ENCODE measurements around the gene ZFAND3. TPM values are rescaled to one million over a fixed set of nuclear protein-coding genes. Genes with fewer than 3 reads are reported as not detected.

ZFAND3 gene
- total and polyA plus RNA-seq, 2 donors (not counting 1 experiment from before 2014, with no cell fraction given) = 13.5 to 58.3 TPM

GRCh38 chr6:37985355-37985754 is 165.8 kb downstream of the ZFAND3 start:
- DNase-seq (no peak), ATAC-seq (ENCODE audit: low read depth) (no peak)
- Histone ChIP-seq H4K20me1 (ENCODE audit: control insufficient read depth, insufficient read depth, low read length, poor library complexity, severe bottlenecking) (peaks cover 66% of the 10 kb centered on the region), H3K9ac (ENCODE audit: low read length) (no peak overlapping the region), H3K36me3 (replicated peaks in 1 of 2; ENCODE audit: control extremely low read depth in 1 of 2, control insufficient read depth in 1 of 2, extremely low read depth in 1 of 2, insufficient read depth in 2 of 2, low read length in 1 of 2) (no peaks in the 10 kb centered on the region), H3K79me2 (ENCODE audit: control insufficient read depth, insufficient read depth, low read length) (peaks cover 87% of the 10 kb centered on the region), H3K4me3 (ENCODE audit: control extremely low read depth in 1 of 5, extremely low read depth in 1 of 5, insufficient read depth in 1 of 5, low read depth in 2 of 5, low read length in 4 of 5) (no peak overlapping the region), H3K27me3 (replicated peaks in 1 of 4; ENCODE audit: control extremely low read depth in 1 of 4, control insufficient read depth in 3 of 4, insufficient read depth in 4 of 4, low read length in 3 of 4) (no peaks in the 10 kb centered on the region), H3K27ac (ENCODE audit: low read length in 2 of 2) (no peak overlapping the region), H3K4me1 (ENCODE audit: control insufficient read depth in 2 of 2, insufficient read depth in 2 of 2, low read length in 2 of 2) (peaks cover 27 to 29% of the 10 kb centered on the region in 2 donors), H3K9me3 (ENCODE audit: control extremely low read depth in 1 of 3, control insufficient read depth in 2 of 3, insufficient read depth in 1 of 3, low read length in 2 of 3) (no peaks in the 10 kb centered on the region), H2AFZ (ENCODE audit: insufficient read depth, low read depth, low read length, poor library complexity, severe bottlenecking) (no peak overlapping the region), H3K4me2 (replicated peaks; ENCODE audit: low read depth, low read length, poor library complexity, severe bottlenecking) (no peak overlapping the region)
- no peaks in the 10 kb centered on the region for H3K27me3 Mint-ChIP-seq
- TF ChIP-seq EZH2 (IDR thresholded peaks at IDR 0.05; ENCODE audit: borderline replicate concordance, insufficient read depth, low read depth, low read length, poor library complexity, severe bottlenecking) (no peak), CTCF (IDR thresholded peaks at IDR 0.05) (no peak)
- ChIA-PET POLR2A (interaction anchor here (0.6 kb wide), 1 partner anchor 9 kb away, joined by 4 read pairs; no protein-coding TSS in a partner anchor), CTCF (no interaction called here)
- H3K4me3 Mint-ChIP-seq = no peak overlapping the region
- peaks cover 76% of the 10 kb centered on the region for H3K4me1 Mint-ChIP-seq
- H3K27ac Mint-ChIP-seq = no peak overlapping the region
- intact Hi-C loops (cut with micrococcal nuclease) = loop anchor here (10.0 kb wide), 1 partner anchor 161 kb away; no protein-coding TSS in a partner anchor
- H3K9me3 Mint-ChIP-seq (ENCODE audit: insufficient read depth) = no peaks in the 10 kb centered on the region
- WGBS (ENCODE audit: insufficient coverage) = 100% methylated on average over 3 of the region's 7 CpGs

- Histone ChIP-seq H3K27ac (ENCODE audit: low read length in 2 of 2) (no peak overlapping the region), H4K20me1 (ENCODE audit: control insufficient read depth, insufficient read depth, low read length, poor library complexity, severe bottlenecking) (peaks cover 68% of the 10 kb centered on the region)
Observed at GRCh38 chr6:37987018-37987417, 167.5 kb downstream of the ZFAND3 start.

More at GRCh38 chr6:37987018-37987417, 167.5 kb downstream of the ZFAND3 start:
- intact Hi-C loops (cut with micrococcal nuclease) = loop anchor here (10.0 kb wide), 1 partner anchor 162 kb away; no protein-coding TSS in a partner anchor
- TF ChIP-seq CTCF (IDR thresholded peaks at IDR 0.05) (no peak), EZH2 (IDR thresholded peaks at IDR 0.05; ENCODE audit: borderline replicate concordance, insufficient read depth, low read depth, low read length, poor library complexity, severe bottlenecking) (no peak)
- no peaks in the 10 kb centered on the region for H3K9me3 Mint-ChIP-seq (ENCODE audit: insufficient read depth)
- H3K4me1 Mint-ChIP-seq = peaks cover 67% of the 10 kb centered on the region
- Histone ChIP-seq H3K4me3 (ENCODE audit: control extremely low read depth in 1 of 5, extremely low read depth in 1 of 5, insufficient read depth in 1 of 5, low read depth in 2 of 5, low read length in 4 of 5) (no peak overlapping the region), H3K9ac (ENCODE audit: low read length) (no peak overlapping the region), H3K9me3 (ENCODE audit: control extremely low read depth in 1 of 3, control insufficient read depth in 2 of 3, insufficient read depth in 1 of 3, low read length in 2 of 3) (no peaks in the 10 kb centered on the region), H3K4me1 (ENCODE audit: control insufficient read depth in 2 of 2, insufficient read depth in 2 of 2, low read length in 2 of 2) (peaks cover 17% of the 10 kb centered on the region in 2 donors), H3K36me3 (replicated peaks in 1 of 2; ENCODE audit: control extremely low read depth in 1 of 2, control insufficient read depth in 1 of 2, extremely low read depth in 1 of 2, insufficient read depth in 2 of 2, low read length in 1 of 2) (no peaks in the 10 kb centered on the region), H2AFZ (ENCODE audit: insufficient read depth, low read depth, low read length, poor library complexity, severe bottlenecking) (no peak overlapping the region), H3K4me2 (replicated peaks; ENCODE audit: low read depth, low read length, poor library complexity, severe bottlenecking) (no peak overlapping the region), H3K27me3 (replicated peaks in 1 of 4; ENCODE audit: control extremely low read depth in 1 of 4, control insufficient read depth in 3 of 4, insufficient read depth in 4 of 4, low read length in 3 of 4) (no peaks in the 10 kb centered on the region), H3K79me2 (ENCODE audit: control insufficient read depth, insufficient read depth, low read length) (peaks cover 77% of the 10 kb centered on the region)
- WGBS (ENCODE audit: insufficient coverage) = no CpG with 5 or more reads among the region's 1 CpG
- ATAC-seq (ENCODE audit: low read depth) = no peak
- H3K27ac Mint-ChIP-seq = no peak overlapping the region
- no peaks in the 10 kb centered on the region for H3K27me3 Mint-ChIP-seq
- CTCF ChIA-PET = no interaction called here
- no peak overlapping the region for H3K4me3 Mint-ChIP-seq
- POLR2A ChIA-PET = no interaction called here
- no peak for DNase-seq
